SK-N-SH treated with all-trans-retinoic acid at 6 μM for 48 hours (cell line): Measurements from ENCODE around the gene CBL.

Source experiments
- ATAC-seq: fragments of 200-7000 bp; cut with Tn5 transposase; 3 replicates; pipeline ENCODE4 v1.9.1; 2020; ENCODE audit warnings: mild to moderate bottlenecking, moderate library complexity
- ARNTL ChIP-seq: fragments of 450-650 bp; formaldehyde crosslinking; IDR thresholded peaks from 2 replicates; pipeline ENCODE4 v1.5.0; 2020; ENCODE audit warnings: low read depth, mild to moderate bottlenecking, moderate library complexity, borderline replicate concordance
- BACH2 ChIP-seq: fragments of 250-450 bp; sonication (Bioruptor Pico); IDR thresholded peaks from 2 replicates; pipeline ENCODE4 v1.9.0; 2021; ENCODE audit warnings: mild to moderate bottlenecking, borderline replicate concordance
- CSDC2 ChIP-seq: fragments of 250-450 bp; sonication (Bioruptor Pico); IDR thresholded peaks from 2 replicates; pipeline ENCODE4 v1.5.0; 2020; ENCODE audit warnings: mild to moderate bottlenecking, moderate library complexity
- ESRRG ChIP-seq: fragments of 250-450 bp; sonication (Bioruptor Pico); IDR thresholded peaks from 2 replicates; pipeline ENCODE4 v1.6.1; 2021; ENCODE audit warnings: mild to moderate bottlenecking
- GLIS3 ChIP-seq: fragments of 250-450 bp; sonication (Bioruptor Pico); IDR thresholded peaks from 2 replicates; pipeline ENCODE4 v1.5.0; 2020; ENCODE audit warnings: mild to moderate bottlenecking, moderate library complexity
- ISL1 ChIP-seq: fragments of 250-450 bp; sonication (Bioruptor Pico); IDR thresholded peaks from 2 replicates; pipeline ENCODE4 v2.1.2; 2022; ENCODE audit warnings: mild to moderate bottlenecking, moderate library complexity
- OSR1 ChIP-seq: fragments of 250-450 bp; sonication (Bioruptor Pico); IDR thresholded peaks from 2 replicates; pipeline ENCODE4 v1.8.0; 2022; ENCODE audit warnings: moderate library complexity, mild to moderate bottlenecking, inconsistent platforms
- PPARA ChIP-seq: fragments of 250-450 bp; sonication (Bioruptor Pico); IDR thresholded peaks from 2 replicates; pipeline ENCODE4 v1.5.0; 2020; ENCODE audit warnings: mild to moderate bottlenecking, borderline replicate concordance
- RARB ChIP-seq: fragments of 250-450 bp; sonication (Bioruptor Pico); IDR thresholded peaks from 2 replicates; pipeline ENCODE4 v1.8.0; 2021; ENCODE audit warnings: mild to moderate bottlenecking, moderate library complexity
- TCF4 ChIP-seq: fragments of 250-450 bp; sonication (Bioruptor Pico); IDR thresholded peaks from 2 replicates; pipeline ENCODE4 v1.8.0; 2021; ENCODE audit warnings: mild to moderate bottlenecking, moderate library complexity, borderline replicate concordance
- ZFP3 ChIP-seq: fragments of 250-450 bp; sonication (Bioruptor Pico); IDR thresholded peaks from 2 replicates; pipeline ENCODE4 v1.5.0; 2020; ENCODE audit warnings: mild to moderate bottlenecking, moderate library complexity
- ZFP30 ChIP-seq: fragments of 450-650 bp; formaldehyde crosslinking; IDR thresholded peaks from 2 replicates; pipeline ENCODE4 v1.5.0; 2022; ENCODE audit warnings: mild to moderate bottlenecking, moderate library complexity
- ZNF565 ChIP-seq: fragments of 450-650 bp; formaldehyde crosslinking; conservative IDR thresholded peaks from 2 replicates; pipeline ENCODE4 v1.5.0; 2020; ENCODE audit warnings: low read depth, mild to moderate bottlenecking, moderate library complexity
- ZNF70 ChIP-seq: fragments of 450-650 bp; formaldehyde crosslinking; IDR thresholded peaks from 2 replicates; pipeline ENCODE4 v1.5.0; 2020; ENCODE audit warnings: mild to moderate bottlenecking, moderate library complexity
- ZNF8 ChIP-seq: fragments of 450-650 bp; formaldehyde crosslinking; IDR thresholded peaks from 2 replicates; pipeline ENCODE4 v1.5.0; 2020; ENCODE audit warnings: mild to moderate bottlenecking, moderate library complexity
- TF ChIP-seq, protein P1 (sequence below): fragments of 250-450 bp; sonication (Bioruptor Pico); IDR thresholded peaks from 2 replicates; pipeline ENCODE4 v1.8.0; 2020; ENCODE audit warnings: mild to moderate bottlenecking, moderate library complexity, borderline replicate concordance
- TF ChIP-seq, protein P2 (sequence below): fragments of 250-450 bp; sonication (Bioruptor Pico); IDR thresholded peaks from 2 replicates; pipeline ENCODE4 v1.5.1; 2020; ENCODE audit warnings: low read depth, mild to moderate bottlenecking, moderate library complexity
- TF ChIP-seq, protein P3 (sequence below): fragments of 250-450 bp; sonication (Bioruptor Pico); IDR thresholded peaks from 2 replicates; pipeline ENCODE4 v1.8.0; 2021; ENCODE audit warnings: low read depth, mild to moderate bottlenecking, moderate library complexity, borderline replicate concordance
- TF ChIP-seq, protein P4 (sequence below): fragments of 250-450 bp; sonication (Bioruptor Pico); IDR thresholded peaks from 2 replicates; pipeline ENCODE4 v1.5.1; 2021; ENCODE audit warnings: mild to moderate bottlenecking, moderate library complexity
- TF ChIP-seq, protein P5 (sequence below): fragments of 250-450 bp; sonication (Bioruptor Pico); IDR thresholded peaks from 2 replicates; pipeline ENCODE4 v1.5.0; 2020; ENCODE audit warnings: mild to moderate bottlenecking, moderate library complexity

The CBL gene

DNA sequence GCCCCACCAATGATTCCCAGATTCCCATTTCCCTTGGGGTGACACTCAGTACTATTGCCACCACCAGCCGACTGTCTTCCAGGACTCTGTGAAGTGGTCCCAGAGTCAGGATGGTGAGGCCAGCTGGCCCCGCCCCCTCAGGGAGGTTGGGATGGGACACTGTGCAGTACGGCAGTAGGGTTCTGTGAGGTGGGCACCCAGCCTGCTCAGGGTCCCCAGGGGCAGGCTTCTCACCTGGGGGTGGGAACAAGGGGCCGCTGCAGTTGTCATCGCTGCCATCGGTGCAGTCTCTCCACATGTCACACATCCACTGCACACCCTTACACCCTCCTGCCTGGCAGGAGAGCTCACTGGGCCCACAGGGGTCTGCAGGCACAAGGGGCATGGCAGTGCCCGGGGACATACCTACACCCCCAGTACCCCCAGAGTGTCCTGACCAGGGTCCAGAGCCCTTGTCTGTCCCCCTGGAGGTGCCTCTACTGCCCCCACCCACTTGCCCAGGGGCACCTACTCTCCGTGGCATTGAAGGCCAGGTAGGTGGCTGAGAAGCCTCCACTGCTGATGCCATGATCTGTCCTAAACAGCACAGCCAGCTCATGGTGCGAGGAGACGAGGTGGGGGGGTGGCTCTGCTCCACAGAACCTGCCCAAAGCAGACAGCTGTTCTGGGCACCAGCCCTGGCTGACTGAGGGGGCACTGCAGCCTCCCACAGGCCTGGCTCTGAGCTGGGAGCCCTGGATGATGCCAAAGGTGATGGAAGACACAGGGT lies 136.4 kb downstream of the CBL start:
- ATAC-seq, result no peak
- no peak for TF ChIP-seq PPARA (CRISPR knock-in tag)
- TF ChIP-seq ZNF8, result no peak
- no peak for TF ChIP-seq BACH2 (CRISPR knock-in tag)
- TF ChIP-seq ZFP3 (CRISPR knock-in tag), result no peak
- TF ChIP-seq OSR1, result no peak
- TF ChIP-seq, protein P1, sequence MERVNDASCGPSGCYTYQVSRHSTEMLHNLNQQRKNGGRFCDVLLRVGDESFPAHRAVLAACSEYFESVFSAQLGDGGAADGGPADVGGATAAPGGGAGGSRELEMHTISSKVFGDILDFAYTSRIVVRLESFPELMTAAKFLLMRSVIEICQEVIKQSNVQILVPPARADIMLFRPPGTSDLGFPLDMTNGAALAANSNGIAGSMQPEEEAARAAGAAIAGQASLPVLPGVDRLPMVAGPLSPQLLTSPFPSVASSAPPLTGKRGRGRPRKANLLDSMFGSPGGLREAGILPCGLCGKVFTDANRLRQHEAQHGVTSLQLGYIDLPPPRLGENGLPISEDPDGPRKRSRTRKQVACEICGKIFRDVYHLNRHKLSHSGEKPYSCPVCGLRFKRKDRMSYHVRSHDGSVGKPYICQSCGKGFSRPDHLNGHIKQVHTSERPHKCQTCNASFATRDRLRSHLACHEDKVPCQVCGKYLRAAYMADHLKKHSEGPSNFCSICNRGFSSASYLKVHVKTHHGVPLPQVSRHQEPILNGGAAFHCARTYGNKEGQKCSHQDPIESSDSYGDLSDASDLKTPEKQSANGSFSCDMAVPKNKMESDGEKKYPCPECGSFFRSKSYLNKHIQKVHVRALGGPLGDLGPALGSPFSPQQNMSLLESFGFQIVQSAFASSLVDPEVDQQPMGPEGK, result no peak
- no peak for TF ChIP-seq RARB
- TF ChIP-seq, protein P2, sequence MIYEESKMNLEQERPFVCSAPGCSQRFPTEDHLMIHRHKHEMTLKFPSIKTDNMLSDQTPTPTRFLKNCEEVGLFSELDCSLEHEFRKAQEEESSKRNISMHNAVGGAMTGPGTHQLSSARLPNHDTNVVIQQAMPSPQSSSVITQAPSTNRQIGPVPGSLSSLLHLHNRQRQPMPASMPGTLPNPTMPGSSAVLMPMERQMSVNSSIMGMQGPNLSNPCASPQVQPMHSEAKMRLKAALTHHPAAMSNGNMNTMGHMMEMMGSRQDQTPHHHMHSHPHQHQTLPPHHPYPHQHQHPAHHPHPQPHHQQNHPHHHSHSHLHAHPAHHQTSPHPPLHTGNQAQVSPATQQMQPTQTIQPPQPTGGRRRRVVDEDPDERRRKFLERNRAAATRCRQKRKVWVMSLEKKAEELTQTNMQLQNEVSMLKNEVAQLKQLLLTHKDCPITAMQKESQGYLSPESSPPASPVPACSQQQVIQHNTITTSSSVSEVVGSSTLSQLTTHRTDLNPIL, result no peak
- TF ChIP-seq ISL1 (CRISPR knock-in tag), result no peak
- no peak for TF ChIP-seq GLIS3 (CRISPR knock-in tag)
- TF ChIP-seq, protein P3, sequence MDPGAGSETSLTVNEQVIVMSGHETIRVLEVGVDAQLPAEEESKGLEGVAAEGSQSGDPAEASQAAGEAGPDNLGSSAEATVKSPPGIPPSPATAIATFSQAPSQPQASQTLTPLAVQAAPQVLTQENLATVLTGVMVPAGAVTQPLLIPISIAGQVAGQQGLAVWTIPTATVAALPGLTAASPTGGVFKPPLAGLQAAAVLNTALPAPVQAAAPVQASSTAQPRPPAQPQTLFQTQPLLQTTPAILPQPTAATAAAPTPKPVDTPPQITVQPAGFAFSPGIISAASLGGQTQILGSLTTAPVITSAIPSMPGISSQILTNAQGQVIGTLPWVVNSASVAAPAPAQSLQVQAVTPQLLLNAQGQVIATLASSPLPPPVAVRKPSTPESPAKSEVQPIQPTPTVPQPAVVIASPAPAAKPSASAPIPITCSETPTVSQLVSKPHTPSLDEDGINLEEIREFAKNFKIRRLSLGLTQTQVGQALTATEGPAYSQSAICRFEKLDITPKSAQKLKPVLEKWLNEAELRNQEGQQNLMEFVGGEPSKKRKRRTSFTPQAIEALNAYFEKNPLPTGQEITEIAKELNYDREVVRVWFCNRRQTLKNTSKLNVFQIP, result no peak
- TF ChIP-seq, protein P4, sequence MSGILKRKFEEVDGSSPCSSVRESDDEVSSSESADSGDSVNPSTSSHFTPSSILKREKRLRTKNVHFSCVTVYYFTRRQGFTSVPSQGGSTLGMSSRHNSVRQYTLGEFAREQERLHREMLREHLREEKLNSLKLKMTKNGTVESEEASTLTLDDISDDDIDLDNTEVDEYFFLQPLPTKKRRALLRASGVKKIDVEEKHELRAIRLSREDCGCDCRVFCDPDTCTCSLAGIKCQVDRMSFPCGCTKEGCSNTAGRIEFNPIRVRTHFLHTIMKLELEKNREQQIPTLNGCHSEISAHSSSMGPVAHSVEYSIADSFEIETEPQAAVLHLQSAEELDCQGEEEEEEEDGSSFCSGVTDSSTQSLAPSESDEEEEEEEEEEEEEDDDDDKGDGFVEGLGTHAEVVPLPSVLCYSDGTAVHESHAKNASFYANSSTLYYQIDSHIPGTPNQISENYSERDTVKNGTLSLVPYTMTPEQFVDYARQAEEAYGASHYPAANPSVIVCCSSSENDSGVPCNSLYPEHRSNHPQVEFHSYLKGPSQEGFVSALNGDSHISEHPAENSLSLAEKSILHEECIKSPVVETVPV (CRISPR knock-in tag), result no peak
- no peak for TF ChIP-seq TCF4 (CRISPR knock-in tag)
- no peak for TF ChIP-seq ZFP30

DNA sequence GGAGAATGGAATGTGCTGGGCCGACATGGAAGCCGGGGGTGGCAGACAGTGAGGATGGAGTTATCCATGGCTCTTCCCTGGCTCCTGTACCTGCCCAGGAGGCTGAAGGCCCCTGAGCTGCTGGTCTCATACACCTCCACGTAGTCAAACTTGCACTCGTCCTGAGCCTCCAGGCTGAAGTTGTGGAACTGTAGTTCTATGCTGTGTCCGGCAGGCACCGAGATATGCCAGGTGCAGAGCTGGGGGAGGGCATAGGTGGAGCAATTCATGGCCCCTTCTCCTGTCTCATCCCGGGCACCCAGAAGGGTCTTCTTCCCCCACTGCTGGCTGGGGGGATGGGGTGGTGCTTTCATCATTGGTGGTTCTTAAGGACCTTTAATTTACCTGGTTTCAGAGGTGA lies 137.6 kb downstream of the CBL start:
- ATAC-seq, result no peak
- TF ChIP-seq ZNF8 (no peak), ZFP30 (no peak), CSDC2 (CRISPR knock-in tag) (no peak), ESRRG (CRISPR knock-in tag) (no peak), ZNF70 (CRISPR knock-in tag) (no peak), ZNF565 (no peak), ARNTL (CRISPR knock-in tag) (no peak)
- TF ChIP-seq, protein P5, sequence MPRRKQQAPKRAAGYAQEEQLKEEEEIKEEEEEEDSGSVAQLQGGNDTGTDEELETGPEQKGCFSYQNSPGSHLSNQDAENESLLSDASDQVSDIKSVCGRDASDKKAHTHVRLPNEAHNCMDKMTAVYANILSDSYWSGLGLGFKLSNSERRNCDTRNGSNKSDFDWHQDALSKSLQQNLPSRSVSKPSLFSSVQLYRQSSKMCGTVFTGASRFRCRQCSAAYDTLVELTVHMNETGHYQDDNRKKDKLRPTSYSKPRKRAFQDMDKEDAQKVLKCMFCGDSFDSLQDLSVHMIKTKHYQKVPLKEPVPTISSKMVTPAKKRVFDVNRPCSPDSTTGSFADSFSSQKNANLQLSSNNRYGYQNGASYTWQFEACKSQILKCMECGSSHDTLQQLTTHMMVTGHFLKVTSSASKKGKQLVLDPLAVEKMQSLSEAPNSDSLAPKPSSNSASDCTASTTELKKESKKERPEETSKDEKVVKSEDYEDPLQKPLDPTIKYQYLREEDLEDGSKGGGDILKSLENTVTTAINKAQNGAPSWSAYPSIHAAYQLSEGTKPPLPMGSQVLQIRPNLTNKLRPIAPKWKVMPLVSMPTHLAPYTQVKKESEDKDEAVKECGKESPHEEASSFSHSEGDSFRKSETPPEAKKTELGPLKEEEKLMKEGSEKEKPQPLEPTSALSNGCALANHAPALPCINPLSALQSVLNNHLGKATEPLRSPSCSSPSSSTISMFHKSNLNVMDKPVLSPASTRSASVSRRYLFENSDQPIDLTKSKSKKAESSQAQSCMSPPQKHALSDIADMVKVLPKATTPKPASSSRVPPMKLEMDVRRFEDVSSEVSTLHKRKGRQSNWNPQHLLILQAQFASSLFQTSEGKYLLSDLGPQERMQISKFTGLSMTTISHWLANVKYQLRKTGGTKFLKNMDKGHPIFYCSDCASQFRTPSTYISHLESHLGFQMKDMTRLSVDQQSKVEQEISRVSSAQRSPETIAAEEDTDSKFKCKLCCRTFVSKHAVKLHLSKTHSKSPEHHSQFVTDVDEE (CRISPR knock-in tag), result no peak
- TF ChIP-seq, protein P1, result no peak
